SK-N-SH (cell line): ENCODE results near the gene SEMA4F. TPM values are rescaled to one million over a fixed set of nuclear protein-coding genes. Genes with fewer than 3 reads are reported as not detected.
A peak's percentile ranks its signal among the peaks of the same experiment; 100 is the strongest.

Source experiments
- CTCF ChIA-PET: fragments of 300-600, 350-600 bp; formaldehyde crosslinking; extraction: SDS; loops from one replicate; lab custom pipeline; 2021; lab: Yijun Ruan, JAX
- POLR2A ChIA-PET: fragments of 350-600 bp; sonication (Branson Sonifier 250); formaldehyde crosslinking; extraction: SDS; loops from one replicate; lab custom pipeline; 2020; ENCODE audit warnings: antibody characterized with exemption, inconsistent platforms; lab: Yijun Ruan, JAX
- DNase-seq: peaks from one replicate; pipeline ENCODE4 v3.0.0; 2012
- H2AFZ ChIP-seq: fragments of 200-600 bp; sonication (generic); 2 replicates; pipeline ENCODE4 v1.8.1; 2016; ENCODE audit warnings: antibody characterized with exemption, mild to moderate bottlenecking, low read depth
- H3F3A ChIP-seq: fragments of 200-600 bp; sonication (generic); replicated peaks from 2 replicates; pipeline ENCODE3; 2016; ENCODE audit warnings: antibody characterized with exemption, mild to moderate bottlenecking; ENCODE audit not compliant: insufficient read depth
- H3K27ac ChIP-seq, 2 experiments: fragments of 200-500 bp in 1 of 2; fragments of 200-600 bp in 1 of 2; sonication (Bioruptor generic) in 1 of 2; sonication (generic), shearing (Covaris generic) in 1 of 2; 2 replicates each; pipeline versions ENCODE4 v1.5.1 to v1.6.1; 2014 to 2016; ENCODE audit warnings: low read depth in 2 of 2, inconsistent platforms in 1 of 2, low read length in 1 of 2, mild to moderate bottlenecking in 1 of 2, mixed read lengths in 1 of 2
- H3K27me3 ChIP-seq: fragments of 200-600 bp; sonication (generic), shearing (Covaris generic); 2 replicates; pipeline ENCODE4 v1.6.1; 2016; ENCODE audit warnings: mixed run types; ENCODE audit not compliant: insufficient read depth
- H3K36me3 ChIP-seq, 2 experiments: fragments of 200-500 bp in 1 of 2; fragments of 200-600 bp in 1 of 2; sonication (Bioruptor generic) in 1 of 2; sonication (generic) in 1 of 2; replicated peaks in 1 of 2; 2 replicates each; pipeline versions ENCODE3 to v1.5.1; 2014 to 2016; ENCODE audit warnings: low read length in 1 of 2, mild to moderate bottlenecking in 1 of 2; ENCODE audit not compliant: insufficient read depth in 2 of 2, control insufficient read depth in 1 of 2
- H3K4me1 ChIP-seq, 2 experiments: fragments of 200-500 bp in 1 of 2; fragments of 200-600 bp in 1 of 2; sonication (Bioruptor generic) in 1 of 2; sonication (generic), shearing (Covaris generic) in 1 of 2; 2 replicates each; pipeline versions ENCODE4 v1.5.1 to v1.6.1; 2014 to 2016; ENCODE audit warnings: low read depth in 1 of 2, low read length in 1 of 2, mixed run types in 1 of 2; ENCODE audit not compliant: insufficient read depth in 2 of 2, control insufficient read depth in 1 of 2
- H3K4me2 ChIP-seq: fragments of 200-600 bp; sonication (generic), shearing (Covaris generic); 2 replicates; pipeline ENCODE4 v1.6.1; 2017; ENCODE audit warnings: mixed run types
- H3K4me3 ChIP-seq, 2 experiments: fragments of 200-500 bp in 1 of 2; fragments of 200-600 bp in 1 of 2; sonication (Bioruptor generic) in 1 of 2; sonication (generic), shearing (Covaris generic) in 1 of 2; 2 replicates each; pipeline versions ENCODE4 v1.5.1 to v1.8.1; 2014 to 2016; ENCODE audit warnings: low read depth in 2 of 2, inconsistent platforms in 1 of 2, low read length in 1 of 2, mild to moderate bottlenecking in 1 of 2, mixed read lengths in 1 of 2, moderate library complexity in 1 of 2
- H3K79me2 ChIP-seq: fragments of 200-600 bp; sonication (generic); 2 replicates; pipeline ENCODE4 v1.8.1; 2017; ENCODE audit warnings: mild to moderate bottlenecking; ENCODE audit not compliant: insufficient read depth
- H3K9ac ChIP-seq: fragments of 200-600 bp; sonication (generic); 2 replicates; pipeline ENCODE4 v1.6.1; 2017; ENCODE audit warnings: mixed run types
- H3K9me2 ChIP-seq: fragments of 200-600 bp; sonication (generic); 2 replicates; pipeline ENCODE4 v1.6.1; 2017; ENCODE audit warnings: mixed run types
- H3K9me3 ChIP-seq: fragments of 200-600 bp; sonication (generic); 2 replicates; pipeline ENCODE4 v1.6.1; 2017; ENCODE audit warnings: mixed run types, mild to moderate bottlenecking, moderate library complexity
- H4K20me1 ChIP-seq: fragments of 200-600 bp; sonication (generic); 2 replicates; pipeline ENCODE4 v1.6.1; 2017; ENCODE audit warnings: mild to moderate bottlenecking, mixed run types; ENCODE audit not compliant: insufficient read depth
- JUND ChIP-seq: IDR thresholded peaks from 2 replicates; pipeline ENCODE4 v1.4.0; 2012
- RCOR1 ChIP-seq: fragments of 150-350 bp; IDR thresholded peaks from 2 replicates; pipeline ENCODE4 v1.6.1; 2017; ENCODE audit warnings: antibody characterized with exemption, low read length
- SMC3 ChIP-seq: IDR thresholded peaks from 2 replicates; pipeline ENCODE4 v1.6.1; 2012; ENCODE audit warnings: low read depth, low read length, improper control_type of control experiment
- YY1 ChIP-seq: IDR thresholded peaks from 2 replicates; pipeline ENCODE4 v1.4.0; 2012; ENCODE audit warnings: low read depth, mild to moderate bottlenecking
- WGBS: methylation state at CpG from one replicate; pipeline ENCODE4 v1.1.6; 2017; ENCODE audit warnings: low lambda C conversion rate; 5-methylcytosine and 5-hydroxymethylcytosine counted together
- polyA plus RNA-seq, 3 experiments: library from polyadenylated mRNA; depleted of rRNA; stranded (reverse); fragments of >200 nt; gene quantifications; 2 replicates each; pipeline ENCODE4 v1.2.3, GENCODE V29; 2012
- TF ChIP-seq, protein P1 (sequence below): fragments of 200-600 bp; sonication (generic); IDR thresholded peaks from 2 replicates; pipeline ENCODE4 v1.6.1; 2017; ENCODE audit warnings: antibody characterized with exemption, mild to moderate bottlenecking, moderate library complexity
- TF ChIP-seq, protein P2 (sequence below): fragments of 150-350 bp; IDR thresholded peaks from 2 replicates; pipeline ENCODE4 v1.6.1; 2017; ENCODE audit warnings: antibody characterized with exemption, low read length, low read depth, borderline replicate concordance
- TF ChIP-seq, protein P3 (sequence below): IDR thresholded peaks from 2 replicates; pipeline ENCODE4 v1.4.0; 2012; ENCODE audit warnings: low read depth, borderline replicate concordance

SEMA4F gene
- polyA plus RNA-seq, 1 of the 3 experiments (the other 2 are of a cell fraction): 17.3 TPM

DNA sequence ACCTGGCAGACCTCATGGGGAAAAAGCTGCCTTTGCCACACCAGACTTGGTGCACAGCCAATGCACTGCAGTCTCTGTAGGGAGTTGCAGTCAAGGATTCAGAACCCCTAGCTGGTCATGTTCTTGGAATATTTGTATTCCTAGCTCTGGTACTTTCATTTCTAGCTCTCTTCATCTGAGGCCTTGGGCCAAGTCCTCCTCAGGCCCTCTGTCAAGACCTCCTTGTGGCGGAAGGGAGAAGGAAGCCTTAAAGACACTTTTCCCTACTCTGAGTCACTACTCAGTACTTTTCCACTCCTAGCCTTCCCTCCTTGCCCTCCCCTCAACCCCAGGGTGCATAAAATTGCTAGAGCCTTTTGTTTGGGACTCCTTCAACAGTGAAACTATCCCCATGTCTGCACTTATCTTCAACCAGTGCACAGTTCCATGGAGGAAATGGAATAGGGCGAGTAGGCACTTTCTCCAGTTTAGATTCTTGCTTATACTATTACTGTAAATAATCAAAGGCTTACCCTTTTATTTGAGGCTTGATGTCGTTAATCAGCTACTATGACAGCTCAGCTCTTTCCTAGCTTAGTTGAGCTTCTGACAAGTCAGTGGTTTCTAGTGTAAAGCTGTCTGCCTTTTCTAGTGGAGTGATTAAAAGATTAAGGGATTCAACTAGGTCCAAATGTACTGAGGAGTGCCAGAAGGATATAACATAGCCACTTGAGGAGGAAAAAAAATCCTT is 21.7 kb upstream of the SEMA4F start:
- ChIA-PET CTCF (interaction anchor here (0.7 to 1.2 kb wide), 5 partner anchors 9 to 100 kb away, joined by 3 to 4 read pairs (median 3); partner anchors contain the start of gene M1AP), POLR2A (no interaction called here)
- Histone ChIP-seq H3K79me2 (no peaks in the 10 kb centered on the region), H3K36me3 (no peaks in the 10 kb centered on the region), H3K4me3 (no peak overlapping the region), H3K9ac (no peak overlapping the region), H3K9me3 (no peaks in the 10 kb centered on the region), H3F3A (no peaks in the 10 kb centered on the region), H2AFZ (peak overlapping the region; percentile 42; the same call in 1 of the 2 replicates), H3K27me3 (no peaks in the 10 kb centered on the region), H4K20me1 (no peaks in the 10 kb centered on the region)
- 84% methylated on average over 3 of the region's 3 CpGs for WGBS
- TF ChIP-seq JUND: no peak
- TF ChIP-seq, protein P1, sequence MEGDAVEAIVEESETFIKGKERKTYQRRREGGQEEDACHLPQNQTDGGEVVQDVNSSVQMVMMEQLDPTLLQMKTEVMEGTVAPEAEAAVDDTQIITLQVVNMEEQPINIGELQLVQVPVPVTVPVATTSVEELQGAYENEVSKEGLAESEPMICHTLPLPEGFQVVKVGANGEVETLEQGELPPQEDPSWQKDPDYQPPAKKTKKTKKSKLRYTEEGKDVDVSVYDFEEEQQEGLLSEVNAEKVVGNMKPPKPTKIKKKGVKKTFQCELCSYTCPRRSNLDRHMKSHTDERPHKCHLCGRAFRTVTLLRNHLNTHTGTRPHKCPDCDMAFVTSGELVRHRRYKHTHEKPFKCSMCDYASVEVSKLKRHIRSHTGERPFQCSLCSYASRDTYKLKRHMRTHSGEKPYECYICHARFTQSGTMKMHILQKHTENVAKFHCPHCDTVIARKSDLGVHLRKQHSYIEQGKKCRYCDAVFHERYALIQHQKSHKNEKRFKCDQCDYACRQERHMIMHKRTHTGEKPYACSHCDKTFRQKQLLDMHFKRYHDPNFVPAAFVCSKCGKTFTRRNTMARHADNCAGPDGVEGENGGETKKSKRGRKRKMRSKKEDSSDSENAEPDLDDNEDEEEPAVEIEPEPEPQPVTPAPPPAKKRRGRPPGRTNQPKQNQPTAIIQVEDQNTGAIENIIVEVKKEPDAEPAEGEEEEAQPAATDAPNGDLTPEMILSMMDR: peak; percentile 25
- TF ChIP-seq, all 33 proteins: peak for 1
- Histone ChIP-seq H3K27ac (no peak overlapping the region; a peak in 1 of 4 replicates), H3K4me2 (0 out of 2 replicates have a peak overlapping the region, but pooled peaks have one; percentile 8), H3K9me2 (no peaks in the 10 kb centered on the region), H3K4me1 (no peaks in the 10 kb centered on the region; a peak in 1 of 4 replicates)
- DNase-seq: no peak

DNA sequence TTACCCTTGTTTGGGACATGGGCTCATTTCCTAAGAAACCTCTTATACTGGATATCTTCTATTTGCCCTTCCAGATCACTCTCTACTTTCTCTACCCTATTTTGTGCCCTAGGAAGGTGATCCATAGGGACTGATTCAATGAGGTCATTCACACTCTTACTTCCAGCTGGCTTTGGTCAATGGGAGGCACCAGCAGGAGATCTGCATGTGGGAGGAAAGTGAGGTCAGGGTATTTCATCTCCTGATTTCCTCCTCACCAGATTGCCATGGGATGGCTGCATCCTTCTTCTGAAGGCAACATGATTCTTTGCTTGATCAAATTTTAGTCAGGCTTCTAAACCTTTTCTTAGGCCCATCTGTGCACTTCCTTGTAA is 21.1 kb upstream of the SEMA4F start:
- no peak overlapping the region for H3K9ac ChIP-seq
- DNase-seq: no peak
- TF ChIP-seq, protein P2, sequence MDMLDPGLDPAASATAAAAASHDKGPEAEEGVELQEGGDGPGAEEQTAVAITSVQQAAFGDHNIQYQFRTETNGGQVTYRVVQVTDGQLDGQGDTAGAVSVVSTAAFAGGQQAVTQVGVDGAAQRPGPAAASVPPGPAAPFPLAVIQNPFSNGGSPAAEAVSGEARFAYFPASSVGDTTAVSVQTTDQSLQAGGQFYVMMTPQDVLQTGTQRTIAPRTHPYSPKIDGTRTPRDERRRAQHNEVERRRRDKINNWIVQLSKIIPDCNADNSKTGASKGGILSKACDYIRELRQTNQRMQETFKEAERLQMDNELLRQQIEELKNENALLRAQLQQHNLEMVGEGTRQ: no peak
- no peak for TF ChIP-seq SMC3
- TF ChIP-seq YY1: no peak
- TF ChIP-seq, protein P3, sequence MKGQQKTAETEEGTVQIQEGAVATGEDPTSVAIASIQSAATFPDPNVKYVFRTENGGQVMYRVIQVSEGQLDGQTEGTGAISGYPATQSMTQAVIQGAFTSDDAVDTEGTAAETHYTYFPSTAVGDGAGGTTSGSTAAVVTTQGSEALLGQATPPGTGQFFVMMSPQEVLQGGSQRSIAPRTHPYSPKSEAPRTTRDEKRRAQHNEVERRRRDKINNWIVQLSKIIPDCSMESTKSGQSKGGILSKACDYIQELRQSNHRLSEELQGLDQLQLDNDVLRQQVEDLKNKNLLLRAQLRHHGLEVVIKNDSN: no peak
- TF ChIP-seq RCOR1: no peak
- H3K36me3 ChIP-seq: no peaks in the 10 kb centered on the region
- POLR2A ChIA-PET: no interaction called here
- no peaks in the 10 kb centered on the region for H3K27me3 ChIP-seq
- H3K9me3 ChIP-seq: no peaks in the 10 kb centered on the region
- H3K79me2 ChIP-seq: no peaks in the 10 kb centered on the region
- no peak overlapping the region for H3K27ac ChIP-seq
- no peaks in the 10 kb centered on the region for H4K20me1 ChIP-seq
- no peaks in the 10 kb centered on the region; a peak in 1 of 4 replicates for H3K4me1 ChIP-seq
- no peaks in the 10 kb centered on the region for H3K9me2 ChIP-seq
- H2AFZ ChIP-seq: no peak overlapping the region
- no peak overlapping the region for H3K4me2 ChIP-seq
- CTCF ChIA-PET: no interaction called here
- no peak overlapping the region for H3K4me3 ChIP-seq
- H3F3A ChIP-seq: no peaks in the 10 kb centered on the region
